Liver (tissue), 4 donors: Measurements from ENCODE around the gene PNMT. TPM values are rescaled to one million over a fixed set of nuclear protein-coding genes. Genes with fewer than 3 reads are reported as not detected.

Experiments
- polyA plus RNA-seq, 2 donors: library from polyadenylated mRNA; stranded (reverse) in 1 of 2; unstranded in 1 of 2; fragments of 200-250 nt in 1 of 2; fragments of >200 nt in 1 of 2; fragmentation: Nextera tagmentation in 1 of 2; extraction: Ambion mirVana in 1 of 2; gene quantifications; one replicate each; pipeline versions ENCODE4 v1.2.1 to v1.2.3, GENCODE V29; 2013 to 2015
- total RNA-seq, 2 donors: library from RNA; depleted of rRNA; stranded (reverse); fragments of >200 nt; gene quantifications; one replicate each; pipeline ENCODE4 v1.2.3, GENCODE V29; 2014
- donor health status: healthy.
- donor health status: healthy.
- donor health status: healthy.

PNMT gene
- total and polyA plus RNA-seq, 4 donors: 0.20 to 8.6 (median 0.26) TPM; not detected in 1

Other genes starting within 250 kb of the PNMT start
- 10 to 100 TPM; 12.0 to 19.3 TPM for gene MED1, start 217.2 kb upstream of the PNMT start, total RNA-seq
- gene MED1, start 217.2 kb upstream of the PNMT start, polyA plus RNA-seq: 1 to 10 TPM; 4.4 to 6.2 TPM
- gene CDK12, start 207.0 kb upstream of the PNMT start, total RNA-seq: 10 to 100 TPM; 19.2 to 30.3 TPM
- 10 to 100 TPM in 1 of 2 donors, 1 to 10 TPM in 1; 7.5 to 10.8 TPM for gene CDK12, start 207.0 kb upstream of the PNMT start, polyA plus RNA-seq
- not detected for gene NEUROD2, start 60.5 kb upstream of the PNMT start, total RNA-seq
- gene NEUROD2, start 60.5 kb upstream of the PNMT start, polyA plus RNA-seq: not detected
- gene PPP1R1B, start 41.5 kb upstream of the PNMT start, total RNA-seq: under 1 TPM in 1 of 2 donors, not detected in 1; 0.14 TPM
- gene PPP1R1B, start 41.5 kb upstream of the PNMT start, polyA plus RNA-seq: not detected
- gene STARD3, start 31.3 kb upstream of the PNMT start, total RNA-seq: 10 to 100 TPM; 20.4 to 26.0 TPM
- gene STARD3, start 31.3 kb upstream of the PNMT start, polyA plus RNA-seq: 10 to 100 TPM; 15.0 to 34.0 TPM
- gene TCAP, start 3.1 kb upstream of the PNMT start, total RNA-seq: under 1 TPM; 0.14 to 0.67 TPM
- gene TCAP, start 3.1 kb upstream of the PNMT start, polyA plus RNA-seq: under 1 TPM in 1 of 2 donors, not detected in 1; 0.22 TPM
- 10 to 100 TPM in 1 of 2 donors, 1 to 10 TPM in 1; 7.9 to 19.5 TPM for gene PGAP3, start 19.6 kb downstream of the PNMT start, total RNA-seq
- gene PGAP3, start 19.6 kb downstream of the PNMT start, polyA plus RNA-seq: 10 to 100 TPM; 13.3 to 14.6 TPM
- 10 to 100 TPM; 21.0 to 28.8 TPM for gene ERBB2, start 31.6 kb downstream of the PNMT start, total RNA-seq
- gene ERBB2, start 31.6 kb downstream of the PNMT start, polyA plus RNA-seq: 10 to 100 TPM in 1 of 2 donors, 1 to 10 TPM in 1; 4.7 to 10.5 TPM
- gene MIEN1, start 62.1 kb downstream of the PNMT start, total RNA-seq: 10 to 100 TPM; 11.1 to 13.4 TPM
- gene MIEN1, start 62.1 kb downstream of the PNMT start, polyA plus RNA-seq: 10 to 100 TPM; 44.6 to 99.0 TPM
- gene GRB7, start 69.5 kb downstream of the PNMT start, total RNA-seq: 1 to 10 TPM; 1.9 to 3.0 TPM
- 1 to 10 TPM; 1.9 to 6.8 TPM for gene GRB7, start 69.5 kb downstream of the PNMT start, polyA plus RNA-seq
- 1 to 10 TPM; 1.3 to 2.3 TPM for gene IKZF3, start 195.9 kb downstream of the PNMT start, total RNA-seq
- gene IKZF3, start 195.9 kb downstream of the PNMT start, polyA plus RNA-seq: under 1 TPM; 0.32 to 0.36 TPM
- gene ZPBP2, start 199.7 kb downstream of the PNMT start, total RNA-seq: not detected
- not detected for gene ZPBP2, start 199.7 kb downstream of the PNMT start, polyA plus RNA-seq